ENCODE data around the gene SETBP1. TPM values are rescaled to one million over a fixed set of nuclear protein-coding genes. Genes with fewer than 3 reads are reported as not detected.

SETBP1 gene
- total and polyA plus RNA-seq, 2 of the 8 experiments (the other 6 are each of a cell fraction or from before 2014, with no cell fraction given), result 2.0 to 6.5 TPM

GRCh38 chr18:44937960-44938719 is 257.5 kb downstream of the SETBP1 start:
- CTCF ChIA-PET (ENCODE audit: partially characterized antibody), result interaction anchor here (0.7 to 1.6 kb wide), 3 partner anchors 14 to 443 kb away, joined by 3 read pairs; no protein-coding TSS in a partner anchor
- H3K23me2 ChIP-seq (ENCODE audit: low read depth, low read length), result no peaks in the 10 kb centered on the region; the same call in 1 of the 2 replicates
- 79% methylated on average over 10 of the region's 12 CpGs; no CpG with 5 or more reads in 1 of the 2 experiments for WGBS, 2 experiments (ENCODE audit: extremely low coverage in 1 of 2, insufficient coverage in 1 of 2, insufficient read length in 1 of 2, insufficient replicate concordance in 2 of 2, low coverage in 1 of 2, low lambda C conversion rate in 2 of 2, missing lambda C conversion rate in 1 of 2)
- H2BK120ac ChIP-seq (replicated peaks; ENCODE audit: low read depth, low read length), result no peak overlapping the region
- no peak overlapping the region for H3K4ac ChIP-seq (replicated peaks; ENCODE audit: insufficient read length, low read depth, low read length)
- H3K56ac ChIP-seq (replicated peaks; ENCODE audit: insufficient read length, low read depth, low read length), result no peak overlapping the region
- peaks cover 15 to 22% of the 10 kb centered on the region in 2 experiments; a peak in 3 of 4 replicates for H3K9me3 ChIP-seq (ENCODE audit: insufficient read depth in 2 of 2, low read depth in 1 of 2, low read length in 1 of 2)
- DNase-seq (ENCODE audit: low read depth in 1 of 2, low spot score in 2 of 2) (no peak), FAIRE-seq (no peak)
- H2AK5ac ChIP-seq (ENCODE audit: low read depth, low read length), result no peak overlapping the region
- POLR2A ChIA-PET (ENCODE audit: partially characterized antibody), result no interaction called here
- no peak overlapping the region for H2BK15ac ChIP-seq (ENCODE audit: low read length)
- H2AFZ ChIP-seq (ENCODE audit: low read length), result no peak overlapping the region
- no peak overlapping the region for H2BK5ac ChIP-seq (ENCODE audit: low read depth, low read length)
- peaks cover 0 to 13% (median 2%) of the 10 kb centered on the region in 4 experiments; a peak in 5 of 7 replicates for H3K27me3 ChIP-seq (replicated peaks in 1 of 4; ENCODE audit: control insufficient read depth in 3 of 4, extremely low read depth in 1 of 4, insufficient read depth in 3 of 4, low read length in 3 of 4)
- no peaks in the 10 kb centered on the region for H3K79me1 ChIP-seq (ENCODE audit: low read depth, low read length)
- H2BK20ac ChIP-seq (ENCODE audit: low read length), result no peak overlapping the region
- H3K18ac ChIP-seq (ENCODE audit: extremely low read depth, low read length), result no peak overlapping the region
- no peak overlapping the region for H3K14ac ChIP-seq (ENCODE audit: insufficient read length)
- H2BK12ac ChIP-seq (ENCODE audit: low read depth, low read length), result no peak overlapping the region
- H4K20me1 ChIP-seq (replicated peaks in 1 of 2; ENCODE audit: control insufficient read depth in 1 of 2, insufficient read depth in 2 of 2, low read length in 2 of 2), result peaks cover 0 to 2% of the 10 kb centered on the region in 2 experiments
- no peak overlapping the region for H3K9ac ChIP-seq (replicated peaks in 1 of 4; ENCODE audit: extremely low read depth in 1 of 4, low read depth in 3 of 4, low read length in 3 of 4)
- H3K4me1 ChIP-seq (replicated peaks in 1 of 4; ENCODE audit: control insufficient read depth in 3 of 4, insufficient read depth in 4 of 4, low read length in 3 of 4), result peaks cover 0 to 4% (median under 1%) of the 10 kb centered on the region in 4 experiments; a peak in 2 of 7 replicates
- H3K36me3 ChIP-seq (ENCODE audit: control insufficient read depth in 2 of 4, insufficient read depth in 4 of 4, low read length in 3 of 4), result peaks cover 0 to 3% (median 0%) of the 10 kb centered on the region in 4 experiments; a peak in 1 of 8 replicates
- no peak overlapping the region for H3K4me2 ChIP-seq (ENCODE audit: insufficient read depth in 1 of 2, low read depth in 2 of 2, low read length in 2 of 2)
- no peak overlapping the region for H3K4me3 ChIP-seq (ENCODE audit: extremely low read depth in 1 of 4, insufficient read depth in 2 of 4, low read depth in 3 of 4, low read length in 4 of 4)
- H3K27ac ChIP-seq (ENCODE audit: low read depth, low read length), result no peak overlapping the region
- no peaks in the 10 kb centered on the region for H3K79me2 ChIP-seq (ENCODE audit: control insufficient read depth in 1 of 2, insufficient read depth in 2 of 2, low read length in 2 of 2)
- no peak overlapping the region for H4K8ac ChIP-seq (ENCODE audit: extremely low read depth, insufficient read depth, low read length)
- H4K5ac ChIP-seq (ENCODE audit: insufficient read length, low read depth, low read length), result no peak overlapping the region
- H4K91ac ChIP-seq (replicated peaks; ENCODE audit: insufficient read length, low read length), result no peak overlapping the region
- H3K23ac ChIP-seq (ENCODE audit: insufficient read length), result no peak overlapping the region
- TF ChIP-seq SIRT6 (IDR thresholded peaks at IDR 0.05; ENCODE audit: low read length) (no peak), NRF1 (IDR thresholded peaks at IDR 0.05; ENCODE audit: low read depth, low read length) (no peak), GABPA (IDR thresholded peaks at IDR 0.05; ENCODE audit: borderline replicate concordance, insufficient read depth, low read length) (no peak), CHD2 (IDR thresholded peaks at IDR 0.05; ENCODE audit: low read length) (no peak), USF2 (IDR thresholded peaks at IDR 0.05; ENCODE audit: low read length) (no peak), BCL11A (IDR thresholded peaks at IDR 0.05; ENCODE audit: low read depth in 2 of 2, low read length in 2 of 2) (no peak), CBX5 (IDR thresholded peaks at IDR 0.05; ENCODE audit: low read depth, low read length) (no peak), TAF7 (optimal IDR thresholded peaks at IDR 0.05; ENCODE audit: borderline replicate concordance, low read depth, low read length) (no peak), ASH2L (IDR thresholded peaks at IDR 0.05; ENCODE audit: low read length) (no peak)
- TF ChIP-seq, protein P1, sequence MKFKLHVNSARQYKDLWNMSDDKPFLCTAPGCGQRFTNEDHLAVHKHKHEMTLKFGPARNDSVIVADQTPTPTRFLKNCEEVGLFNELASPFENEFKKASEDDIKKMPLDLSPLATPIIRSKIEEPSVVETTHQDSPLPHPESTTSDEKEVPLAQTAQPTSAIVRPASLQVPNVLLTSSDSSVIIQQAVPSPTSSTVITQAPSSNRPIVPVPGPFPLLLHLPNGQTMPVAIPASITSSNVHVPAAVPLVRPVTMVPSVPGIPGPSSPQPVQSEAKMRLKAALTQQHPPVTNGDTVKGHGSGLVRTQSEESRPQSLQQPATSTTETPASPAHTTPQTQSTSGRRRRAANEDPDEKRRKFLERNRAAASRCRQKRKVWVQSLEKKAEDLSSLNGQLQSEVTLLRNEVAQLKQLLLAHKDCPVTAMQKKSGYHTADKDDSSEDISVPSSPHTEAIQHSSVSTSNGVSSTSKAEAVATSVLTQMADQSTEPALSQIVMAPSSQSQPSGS (IDR thresholded peaks at IDR 0.05; ENCODE audit: low read length), result no peak

Data from H1 (cell line).